OCI-LY7 (cell line): ENCODE measurements around the gene GALNT3. TPM values are rescaled to one million over a fixed set of nuclear protein-coding genes. Genes with fewer than 3 reads are reported as not detected.

Experiments
- BruUV-seq: library from RNA; stranded (reverse); fragments of 400-500 nt; replicated peaks from 2 replicates; lab custom pipeline; 2021; lab: Mats Ljungman, UMichigan
- CTCF ChIA-PET: fragments of 300-600 bp; sonication (Branson Sonifier 250); formaldehyde crosslinking; loops from one replicate; lab custom pipeline; 2022; ENCODE audit warnings: antibody characterized with exemption; ENCODE audit not compliant: unreplicated experiment; lab: Charles Lee
- POLR2A ChIA-PET: fragments of 300-600 bp; sonication (Branson Sonifier 250); formaldehyde crosslinking; loops from one replicate; lab custom pipeline; 2022; ENCODE audit warnings: antibody characterized with exemption; lab: Charles Lee
- DNase-seq: peaks from one replicate; pipeline ENCODE4 v3.0.0-alpha.2; 2015; ENCODE audit warnings: low spot score
- H2AFZ ChIP-seq: fragments of 200-600 bp; sonication (generic), shearing (Covaris generic); 2 replicates; pipeline ENCODE4 v1.6.1; 2014; ENCODE audit warnings: mild to moderate bottlenecking, antibody characterized with exemption, low read length, moderate library complexity
- H3K27ac ChIP-seq: fragments of 200-600 bp; sonication (generic); 2 replicates; pipeline ENCODE4 v1.5.1; 2014; ENCODE audit warnings: mixed run types, low read depth, mild to moderate bottlenecking, moderate library complexity, low read length, inconsistent platforms; ENCODE audit not compliant: poor library complexity, severe bottlenecking
- H3K36me3 ChIP-seq: fragments of 200-600 bp; sonication (generic); 2 replicates; pipeline ENCODE4 v1.6.1; 2014; ENCODE audit warnings: mild to moderate bottlenecking, antibody characterized with exemption, low read length, moderate library complexity, mixed read lengths; ENCODE audit not compliant: insufficient read depth
- H3K4me1 ChIP-seq: fragments of 200-600 bp; sonication (generic); 2 replicates; pipeline ENCODE4 v1.5.1; 2014; ENCODE audit warnings: mild to moderate bottlenecking, low read length; ENCODE audit not compliant: insufficient read depth, poor library complexity, severe bottlenecking
- H3K4me2 ChIP-seq: fragments of 200-600 bp; sonication (generic); 2 replicates; pipeline ENCODE4 v1.6.1; 2014; ENCODE audit warnings: mild to moderate bottlenecking, low read length
- H3K4me3 ChIP-seq: fragments of 200-600 bp; sonication (generic); 2 replicates; pipeline ENCODE4 v1.5.1; 2014; ENCODE audit warnings: mild to moderate bottlenecking, low read depth, low read length; ENCODE audit not compliant: poor library complexity, severe bottlenecking
- H3K79me2 ChIP-seq: fragments of 200-600 bp; sonication (generic); 2 replicates; pipeline ENCODE4 v1.6.1; 2016; ENCODE audit warnings: low read depth, mild to moderate bottlenecking, low read length, moderate library complexity, mixed read lengths; ENCODE audit not compliant: insufficient read depth
- H3K9me2 ChIP-seq: fragments of 200-600 bp; sonication (generic); 2 replicates; pipeline ENCODE4 v1.6.1; 2016; ENCODE audit warnings: mild to moderate bottlenecking, low read length, mixed read lengths; ENCODE audit not compliant: insufficient read depth
- H3K9me3 ChIP-seq: fragments of 200-600 bp; sonication (generic); 2 replicates; pipeline ENCODE4 v1.6.1; 2014; ENCODE audit warnings: mild to moderate bottlenecking, mixed run types, low read length, mixed read lengths
- H4K20me1 ChIP-seq: fragments of 200-600 bp; sonication (generic); 2 replicates; pipeline ENCODE4 v1.6.1; 2014; ENCODE audit warnings: mild to moderate bottlenecking, antibody characterized with exemption, low read length, moderate library complexity, mixed read lengths; ENCODE audit not compliant: insufficient read depth
- CTCF ChIP-seq: fragments of 200-600 bp; sonication (generic); conservative IDR thresholded peaks from 2 replicates; pipeline ENCODE4 v1.5.1; 2014; ENCODE audit warnings: mild to moderate bottlenecking, antibody characterized with exemption, low read length, moderate library complexity, mixed read lengths
- EZH2phosphoT487 ChIP-seq: fragments of 200-600 bp; sonication (generic); IDR thresholded peaks from 2 replicates; pipeline ENCODE4 v1.6.1; 2018; ENCODE audit warnings: low read depth, borderline replicate concordance, mild to moderate bottlenecking, mixed run types, antibody characterized with exemption, low read length, moderate library complexity, mixed read lengths
- intact Hi-C: fragments of 100-400 bp; cut with micrococcal nuclease; formaldehyde crosslinking; loops from one replicate; pipeline ENCODE4 v1.10.0; 2022; ENCODE audit not compliant: unreplicated experiment
- total RNA-seq, 2 experiments: library from RNA; depleted of rRNA in 1 of 2; stranded (reverse); fragments of >200 nt in 1 of 2; shearing (Covaris generic) in 1 of 2; gene quantifications; 2 replicates each; pipeline ENCODE4 v1.2.3, GENCODE V29; 2014 to 2022

Gene GALNT3
- total RNA-seq, 2 experiments from 2014 or later: 0.44 to 3.6 TPM

- H4K20me1 ChIP-seq: no peaks in the 10 kb centered on the region
- H3K9me3 ChIP-seq: no peaks in the 10 kb centered on the region
- H3K36me3 ChIP-seq: no peaks in the 10 kb centered on the region
- H3K4me2 ChIP-seq: peak overlapping the region; percentile 39
- H3K4me1 ChIP-seq: peaks cover 23% of the 10 kb centered on the region
- no peak overlapping the region for H3K4me3 ChIP-seq
- no peaks in the 10 kb centered on the region for H3K9me2 ChIP-seq
- H3K27ac ChIP-seq: peak overlapping the region; percentile 41
- peak; percentile 82 for DNase-seq
- H3K79me2 ChIP-seq: no peaks in the 10 kb centered on the region
- TF ChIP-seq EZH2phosphoT487 (no peak), CTCF (0 out of 2 replicates have a peak, but pooled peaks have one; percentile 32)
- no TSS peak for BruUV-seq
- ChIA-PET POLR2A (interaction anchor here (0.5 to 1.7 kb wide), 13 partner anchors 8 to 942 kb away, joined by 3 to 5 read pairs (median 3); no protein-coding TSS in a partner anchor), CTCF (no interaction called here)
- H2AFZ ChIP-seq: peak overlapping the region; percentile 66
- intact Hi-C loops: loop anchor here (2.0 to 5.0 kb wide), 3 partner anchors 118 to 172 kb away; no protein-coding TSS in a partner anchor
Measured at GRCh38 chr2:165699946-165700345, 94.1 kb downstream of the GALNT3 start.

GRCh38 chr2:165698444-165698884 is 95.6 kb downstream of the GALNT3 start:
- Histone ChIP-seq H3K4me3 (no peak overlapping the region), H3K36me3 (no peaks in the 10 kb centered on the region), H3K9me2 (no peaks in the 10 kb centered on the region), H3K79me2 (no peaks in the 10 kb centered on the region), H3K27ac (no peak overlapping the region), H3K4me1 (peaks cover 23% of the 10 kb centered on the region), H4K20me1 (no peaks in the 10 kb centered on the region), H3K4me2 (no peak overlapping the region), H2AFZ (peak overlapping the region; percentile 65), H3K9me3 (no peaks in the 10 kb centered on the region)
- intact Hi-C loops: loop anchor here (1.0 to 5.0 kb wide), 3 partner anchors 116 to 297 kb away; no protein-coding TSS in a partner anchor
- DNase-seq: peak; percentile 66
- ChIA-PET CTCF (no interaction called here), POLR2A (interaction anchor here (0.9 to 1.2 kb wide), 2 partner anchors 9 to 23 kb away, joined by 3 read pairs; no protein-coding TSS in a partner anchor)
- TF ChIP-seq CTCF (peak; percentile 78), EZH2phosphoT487 (no peak)
- no TSS peak for BruUV-seq

- no peak for DNase-seq
- POLR2A ChIA-PET: interaction anchor here (0.9 kb wide), 1 partner anchor 22 kb away, joined by 3 read pairs; no protein-coding TSS in a partner anchor
- no TSS peak for BruUV-seq
- H3K4me1 ChIP-seq: peaks cover 23% of the 10 kb centered on the region
- intact Hi-C loops: loop anchor here (1.0 to 5.0 kb wide), 3 partner anchors 116 to 297 kb away; no protein-coding TSS in a partner anchor
- TF ChIP-seq CTCF (no peak), EZH2phosphoT487 (no peak)
- H3K79me2 ChIP-seq: no peaks in the 10 kb centered on the region
- no peak overlapping the region for H3K27ac ChIP-seq
- no peak overlapping the region for H3K4me3 ChIP-seq
- no peaks in the 10 kb centered on the region for H3K9me3 ChIP-seq
- CTCF ChIA-PET: no interaction called here
- H3K4me2 ChIP-seq: no peak overlapping the region
- H4K20me1 ChIP-seq: no peaks in the 10 kb centered on the region
- no peaks in the 10 kb centered on the region for H3K36me3 ChIP-seq
- H2AFZ ChIP-seq: peak overlapping the region; percentile 65
- no peaks in the 10 kb centered on the region for H3K9me2 ChIP-seq
Measured at GRCh38 chr2:165697748-165698443, 96.2 kb downstream of the GALNT3 start.
